NCI-H748 (cell line): ENCODE results near the gene TDRD7.
A peak's percentile ranks its signal among the peaks of the same experiment; 100 is the strongest.
"Not testable (repeated sequence)": the region's sequence is repeated elsewhere in the genome, so short reads cannot be mapped to it uniquely, and the experiment has no call there.

Source experiments
- DNase-seq: peaks from one replicate; lab custom pipeline; 2025; ENCODE audit not compliant: unreplicated experiment; lab: John Stamatoyannopoulos, UW

Gene TDRD7

DNA sequence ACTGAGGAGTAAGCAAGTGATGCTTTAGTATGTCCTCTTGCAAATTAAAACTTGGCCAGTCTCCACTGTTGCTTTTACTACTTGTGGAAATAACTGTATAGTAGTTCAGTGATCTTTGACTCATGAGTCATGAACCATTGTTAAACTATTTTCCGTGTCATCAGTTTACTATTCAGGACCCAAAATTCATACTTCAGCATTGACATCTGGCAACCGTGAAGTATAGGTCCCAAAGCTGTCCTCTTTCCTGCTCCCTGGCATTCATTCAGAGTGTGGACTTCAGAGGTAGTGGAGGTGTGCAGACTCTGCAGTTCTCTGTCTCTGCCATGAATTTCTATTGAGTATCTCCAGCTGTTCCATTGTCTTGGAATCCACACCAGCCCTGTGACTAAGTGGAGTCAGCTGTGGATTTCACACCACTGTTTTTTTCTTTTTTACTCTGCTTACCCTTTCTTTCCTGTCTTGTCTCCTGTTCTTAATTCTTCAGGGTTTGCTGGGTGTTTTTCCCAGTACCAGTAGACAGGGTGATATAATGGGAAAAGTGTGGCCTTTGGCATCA lies 7.5 kb downstream of the TDRD7 start:
- DNase-seq, result no peak

DNA sequence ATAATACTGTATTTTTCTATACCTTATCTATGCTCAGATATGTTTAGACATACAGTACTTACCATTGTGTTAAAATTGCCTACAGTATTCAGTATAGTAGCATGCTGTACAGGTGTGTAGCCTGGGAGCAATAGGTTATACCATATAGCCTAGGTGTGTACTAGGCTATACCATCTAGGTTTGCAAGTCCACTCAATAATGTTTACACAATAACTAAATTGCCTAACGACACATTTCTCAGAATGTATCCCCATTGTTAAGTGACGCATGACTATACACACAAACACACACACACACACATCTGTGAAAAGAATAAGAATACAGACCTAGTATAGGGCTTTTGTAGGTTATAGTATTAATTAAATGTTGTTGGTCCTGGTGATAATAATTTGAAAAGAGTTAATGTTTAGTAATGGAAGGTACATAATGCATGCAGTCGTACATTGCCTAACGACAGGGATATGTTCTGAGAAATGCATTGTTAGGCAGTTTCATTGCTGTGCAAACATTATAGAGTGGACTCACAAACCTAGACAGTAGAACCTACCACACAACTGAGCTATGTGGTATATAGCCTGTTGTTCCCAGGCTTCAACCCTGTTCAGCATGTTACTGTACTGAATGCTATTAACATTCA lies 13.6 kb downstream of the TDRD7 start:
- DNase-seq, result peak; percentile 90

DNA sequence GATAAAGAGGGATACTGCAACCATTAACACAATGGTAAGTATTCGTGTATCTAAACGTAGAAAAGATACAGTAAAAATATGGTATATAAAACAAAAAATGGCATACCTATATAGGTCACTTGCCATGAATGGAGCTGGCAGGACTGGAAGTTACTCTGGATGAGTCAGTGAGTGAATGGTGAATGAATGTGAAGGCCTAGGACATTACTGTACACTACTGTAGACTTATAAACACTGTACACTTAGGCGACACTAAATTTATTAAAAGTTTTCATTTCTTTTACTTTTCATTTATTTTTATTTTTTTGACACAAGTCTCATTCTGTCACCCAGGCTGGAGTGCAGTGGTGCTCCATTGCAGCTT lies 14.1 kb downstream of the TDRD7 start:
- DNase-seq, result no peak

DNA sequence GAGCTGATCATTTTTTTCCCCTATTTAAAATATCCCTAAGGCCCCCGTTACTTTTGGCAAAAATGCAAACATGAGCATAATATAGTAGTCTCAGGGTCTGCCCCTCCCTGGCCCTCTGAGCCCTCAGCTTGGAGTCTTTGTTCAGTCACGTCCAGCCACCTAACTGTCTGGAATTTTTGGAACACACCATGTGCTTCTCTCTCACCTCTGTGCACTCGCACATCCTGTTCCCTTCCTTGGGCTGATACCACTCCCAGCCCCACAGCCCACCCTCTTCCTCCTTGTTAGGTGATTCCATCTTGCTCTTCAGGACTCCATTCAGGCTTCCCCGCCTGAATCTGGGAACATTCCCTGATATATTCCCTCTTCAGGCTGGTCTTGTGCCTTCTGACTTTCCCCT lies 16.0 kb downstream of the TDRD7 start:
- DNase-seq, result no peak

DNA sequence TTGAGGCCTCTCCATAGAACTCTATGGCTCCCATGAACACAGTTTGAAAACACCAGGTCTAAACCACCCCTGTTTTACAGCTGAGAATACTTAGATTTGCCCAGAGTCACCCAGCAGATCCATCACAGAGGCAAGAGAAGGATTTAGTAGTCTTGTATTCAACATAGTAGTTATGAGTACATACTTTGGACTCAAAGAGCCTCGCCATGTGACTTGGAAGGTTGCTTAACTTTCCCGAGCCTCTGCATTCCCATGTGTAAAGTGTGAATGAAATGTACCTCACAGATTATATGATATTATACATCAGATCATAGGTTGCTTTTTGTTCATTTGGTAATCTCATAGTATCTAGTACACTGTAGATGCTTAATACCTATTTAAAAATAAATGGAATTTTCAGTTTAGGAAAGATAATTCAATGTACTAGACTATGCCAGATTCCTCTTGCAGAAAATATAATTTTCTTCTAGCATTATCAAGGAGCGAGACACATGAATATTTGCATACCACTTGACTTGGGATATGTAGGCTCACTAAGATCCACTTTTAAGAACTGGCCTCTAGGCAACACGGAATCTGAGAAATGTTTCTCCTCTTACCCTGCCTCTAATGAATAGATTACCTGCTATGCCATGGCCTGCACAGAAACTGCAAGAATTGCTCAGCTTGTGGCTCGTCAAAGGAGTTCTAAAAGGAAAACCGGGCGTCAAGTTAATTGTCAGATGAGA lies 18.6 kb downstream of the TDRD7 start:
- DNase-seq, result no peak

DNA sequence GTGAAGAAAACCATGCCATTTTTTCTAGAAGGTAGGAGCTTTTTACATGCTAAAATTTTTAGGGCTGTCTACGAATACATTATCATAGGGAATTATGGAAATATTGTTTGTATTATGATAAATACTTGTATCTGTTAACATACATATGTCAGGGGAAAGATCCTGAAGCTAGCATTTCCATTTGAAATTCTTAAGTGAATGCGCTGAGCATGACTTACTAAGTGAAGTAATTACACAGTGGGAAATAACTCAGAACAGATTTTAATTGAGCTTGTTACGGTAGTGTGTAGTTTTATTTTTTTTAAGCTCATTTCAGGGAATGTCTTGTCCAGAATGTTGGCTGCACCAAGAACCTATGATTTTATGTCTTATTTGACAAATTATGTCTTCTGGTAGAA lies 19.1 kb downstream of the TDRD7 start:
- DNase-seq, result no peak

DNA sequence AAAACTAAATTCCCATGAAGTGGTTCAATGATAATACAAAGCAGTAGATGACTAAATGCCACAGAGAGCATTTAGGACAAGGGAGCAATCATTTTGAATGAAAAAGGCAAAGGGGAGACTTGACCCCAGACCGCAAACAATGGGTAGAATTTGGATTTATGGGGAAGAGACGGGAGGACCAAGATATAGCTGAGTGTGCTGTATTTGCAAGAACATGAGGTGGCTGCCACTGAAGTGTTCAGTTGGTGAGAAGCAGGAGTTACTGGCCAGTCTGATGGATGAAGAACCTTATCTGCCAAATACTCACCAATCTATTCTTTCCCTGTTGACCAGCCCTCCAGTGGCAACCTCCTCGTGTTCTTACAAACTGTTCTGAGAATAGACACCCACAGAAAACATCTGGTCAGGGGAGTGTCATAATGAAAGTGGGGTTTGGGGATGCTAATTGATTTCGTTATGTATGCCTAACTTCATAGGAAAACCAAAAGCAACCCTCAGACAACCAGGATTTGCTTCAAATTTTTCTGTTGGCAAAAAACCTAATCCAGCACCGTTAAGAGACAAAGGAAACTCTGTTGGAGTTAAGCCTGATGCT lies 19.8 kb downstream of the TDRD7 start:
- no peak for DNase-seq

DNA sequence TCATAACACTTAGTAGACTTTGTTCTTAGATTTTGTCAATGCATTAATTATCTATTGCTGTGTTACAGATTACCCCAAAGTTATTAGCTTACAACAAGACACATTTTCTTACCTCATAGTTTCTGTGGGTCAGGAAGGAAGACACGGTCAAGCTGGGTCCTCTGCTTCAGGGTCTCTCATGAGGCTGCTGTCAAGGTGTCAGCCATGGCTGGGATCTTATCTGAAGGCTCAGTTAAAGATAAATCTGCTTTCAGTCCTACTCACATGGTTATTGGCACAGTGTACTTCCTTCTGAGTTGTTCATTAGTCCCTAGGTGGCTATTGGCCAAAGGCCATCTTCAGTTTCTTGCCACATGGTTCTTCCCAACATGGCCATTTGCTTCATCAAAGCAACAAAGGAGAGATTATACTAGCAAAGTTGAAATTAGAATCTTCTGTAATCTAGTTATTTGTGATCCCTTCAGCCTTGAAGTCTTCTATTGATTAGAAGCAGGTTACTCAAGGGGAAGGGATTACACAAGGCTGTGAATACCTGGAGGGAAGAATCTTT lies 25.2 kb downstream of the TDRD7 start:
- DNase-seq, result no peak

DNA sequence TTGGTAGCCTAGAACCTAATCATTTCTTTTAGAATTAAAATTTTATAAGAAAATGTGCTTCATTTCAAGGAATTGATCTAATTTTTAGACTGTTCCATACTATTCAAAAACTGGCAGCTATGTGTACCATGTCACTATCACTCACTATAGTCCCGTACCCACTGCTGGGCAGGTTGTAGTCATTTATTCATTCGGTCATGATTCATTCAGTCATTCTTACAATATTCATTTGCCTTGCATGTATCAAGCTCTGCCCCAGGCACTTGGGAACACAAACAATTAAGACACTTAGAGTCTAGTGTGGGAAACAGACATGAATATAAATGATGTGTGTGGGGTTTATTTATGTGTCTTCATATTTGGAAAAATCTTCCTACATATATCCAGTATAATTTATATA lies 26.4 kb downstream of the TDRD7 start:
- no peak for DNase-seq

DNA sequence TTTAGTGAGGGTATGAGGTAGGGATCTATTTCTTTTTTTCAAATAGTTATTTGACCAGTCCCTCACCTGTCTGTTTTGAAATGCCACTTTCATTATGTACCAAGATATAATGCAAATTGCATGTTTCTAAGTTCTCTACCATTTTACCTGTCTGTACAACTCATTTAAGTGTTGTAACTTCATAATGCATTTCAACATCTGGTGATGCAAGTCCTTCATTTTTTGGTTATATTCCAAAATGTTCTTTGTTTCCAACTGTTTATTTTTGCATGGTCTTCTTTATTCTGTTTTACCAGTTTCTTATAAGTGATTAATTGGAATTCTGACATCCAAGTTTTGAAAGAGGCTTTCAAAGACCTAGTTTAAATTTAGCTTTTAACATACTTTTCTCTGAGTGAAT lies 26.8 kb downstream of the TDRD7 start:
- no peak for DNase-seq

DNA sequence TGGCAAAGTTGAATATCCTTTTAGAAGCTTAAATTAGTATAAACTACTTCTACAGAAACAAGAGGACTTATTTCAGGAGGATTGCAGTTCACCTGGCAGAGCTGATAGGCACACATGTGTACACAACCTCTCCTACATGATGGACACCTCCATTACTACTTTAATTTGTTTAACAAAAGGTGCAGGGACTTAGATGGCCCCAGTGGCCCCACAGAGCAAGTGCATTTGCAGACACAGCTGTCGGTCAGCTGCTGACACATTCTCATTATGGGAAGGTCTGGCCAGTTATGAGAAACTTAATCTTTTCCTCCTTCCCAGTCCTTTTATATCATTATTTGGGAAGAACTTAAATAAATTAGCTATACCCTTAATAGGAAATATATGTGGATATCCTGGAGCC lies 28.3 kb downstream of the TDRD7 start:
- DNase-seq, result peak; percentile 42

DNA sequence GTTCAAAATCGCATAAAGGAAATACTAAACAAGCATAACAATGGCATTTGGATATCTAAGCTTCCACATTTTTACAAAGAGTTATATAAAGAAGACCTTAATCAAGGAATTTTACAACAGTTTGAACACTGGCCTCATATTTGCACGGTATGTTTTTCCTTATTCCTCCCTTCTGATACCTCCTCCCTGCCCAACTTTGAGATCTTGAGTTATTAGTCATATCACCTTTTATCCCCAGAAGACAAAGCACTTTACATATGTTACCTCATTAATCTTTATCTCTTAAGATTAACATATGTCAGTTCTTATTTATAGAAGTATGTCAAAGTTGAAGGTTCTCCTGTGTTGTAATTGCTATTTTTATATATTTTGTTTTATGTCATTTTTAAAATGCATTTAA lies 29.8 kb downstream of the TDRD7 start:
- DNase-seq, result no peak

DNA sequence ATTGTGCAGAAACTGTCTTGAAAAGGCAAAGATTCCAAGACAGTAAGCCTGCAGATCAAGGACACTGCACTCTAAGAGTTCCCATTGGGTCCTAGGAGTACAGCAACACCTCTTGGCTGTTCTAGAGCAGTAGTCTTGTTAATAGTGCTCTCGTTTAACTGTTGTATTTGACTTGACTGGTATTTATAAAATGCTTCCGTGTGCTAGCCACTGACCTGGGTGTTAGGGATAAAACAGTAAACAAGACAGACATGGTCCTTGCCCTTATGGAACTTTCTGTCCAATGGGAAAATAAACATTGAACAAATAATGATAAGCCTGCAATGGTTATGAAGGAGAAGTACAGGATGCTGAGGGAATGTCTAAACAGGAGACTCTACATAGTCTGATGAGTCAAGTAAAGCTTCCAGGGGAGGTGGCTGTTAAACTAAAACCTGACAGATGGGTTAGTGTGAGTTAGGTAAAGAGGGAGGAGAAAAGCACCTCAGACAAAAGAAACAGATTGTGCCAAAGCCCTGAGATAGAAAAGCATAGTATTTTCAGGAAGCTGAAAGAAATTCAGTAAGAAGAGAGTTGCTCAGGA lies 33.3 kb downstream of the TDRD7 start:
- DNase-seq, result no peak

DNA sequence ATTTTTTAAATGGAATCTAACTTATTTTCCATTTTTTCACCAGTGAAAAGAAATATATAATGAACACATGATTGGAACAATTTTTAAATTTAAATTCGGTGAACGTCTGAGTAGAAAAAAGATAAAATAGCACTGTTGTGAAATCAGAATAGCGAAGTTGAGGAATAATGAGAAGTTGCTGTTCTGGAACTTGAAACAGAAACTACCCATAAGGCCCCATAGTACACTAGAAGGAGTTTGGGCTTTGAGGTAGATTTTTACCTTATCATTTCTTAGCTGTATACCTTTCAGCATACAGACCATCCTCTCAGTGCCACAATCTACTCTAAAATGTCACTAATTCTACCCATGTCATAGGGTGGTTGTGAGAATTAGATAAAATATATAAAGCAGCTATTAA lies 35.1 kb downstream of the TDRD7 start:
- no peak for DNase-seq

DNA sequence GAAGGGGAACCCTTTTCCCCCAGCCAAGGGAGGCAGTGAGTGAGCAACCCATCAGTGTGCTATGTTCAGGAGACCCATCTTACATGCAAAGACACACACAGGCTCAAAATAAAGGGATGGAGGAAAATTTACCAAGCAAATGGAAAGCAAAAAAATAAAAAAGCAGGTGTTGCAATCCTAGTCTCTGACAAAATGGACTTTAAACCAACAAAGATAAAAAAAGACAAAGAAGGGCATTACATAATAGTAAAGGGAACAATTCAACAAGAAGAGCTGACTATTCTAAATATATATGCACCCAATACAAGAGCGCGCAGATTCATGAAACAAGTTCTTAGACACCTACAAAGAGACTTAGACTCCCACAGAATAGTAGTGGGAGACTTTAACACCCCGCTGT lies 41.7 kb downstream of the TDRD7 start:
- not testable (repeated sequence) for DNase-seq

DNA sequence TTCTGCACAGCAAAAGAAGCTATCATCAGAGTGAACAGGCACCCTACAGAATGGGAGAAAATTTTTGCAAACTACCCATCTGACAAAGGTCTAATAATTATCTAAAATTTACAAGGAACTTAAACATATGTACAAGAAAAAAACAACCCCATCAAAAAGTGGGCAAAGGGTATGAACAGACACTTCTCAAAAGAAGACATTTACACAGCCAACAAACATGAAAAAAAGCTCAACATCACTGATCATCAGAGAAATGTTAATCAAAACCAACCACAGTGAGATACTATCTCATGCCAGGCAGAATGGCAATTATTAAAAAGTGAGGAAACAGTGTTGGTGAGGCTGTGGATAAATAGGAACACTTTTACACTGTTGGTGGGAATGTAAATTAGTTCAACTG lies 44.9 kb downstream of the TDRD7 start:
- DNase-seq, result not testable (repeated sequence)

DNA sequence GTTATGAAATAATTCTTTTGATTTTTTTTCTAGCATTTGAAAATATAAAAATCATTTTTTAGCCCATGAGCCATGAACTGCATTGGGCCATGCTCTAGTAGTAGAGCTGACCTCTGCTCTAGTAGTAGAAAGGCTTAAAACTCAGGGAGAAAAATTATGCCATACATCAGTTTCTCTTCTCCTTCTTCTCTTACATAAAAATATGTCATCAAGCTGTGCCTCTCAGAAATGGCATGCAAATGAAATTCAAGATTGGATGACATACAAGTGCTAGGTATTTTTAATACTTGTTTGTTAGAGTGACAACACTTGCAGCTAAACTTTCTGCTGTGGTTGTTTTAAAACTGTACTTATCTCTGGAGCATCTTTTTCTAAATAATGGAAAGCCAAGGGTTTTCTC lies 47.4 kb downstream of the TDRD7 start:
- no peak for DNase-seq

DNA sequence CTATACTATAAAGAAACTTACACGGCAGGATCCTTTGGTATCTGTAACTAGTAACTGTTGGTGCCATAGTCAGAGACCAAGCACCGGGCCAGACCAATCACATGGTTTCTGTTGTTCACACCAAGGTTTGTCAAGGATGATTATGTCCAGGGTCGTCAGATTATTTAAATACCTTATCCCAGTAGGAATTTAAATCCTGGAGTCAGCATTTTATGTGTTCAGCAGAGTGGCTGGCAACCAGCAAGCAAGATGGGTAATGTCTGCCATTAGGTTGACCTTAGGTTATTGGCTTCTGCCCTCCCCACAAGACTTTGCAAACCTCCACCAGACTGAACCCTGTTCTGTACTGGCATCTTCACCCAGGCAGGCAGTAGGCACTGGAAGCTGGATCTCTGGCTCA lies 50.3 kb downstream of the TDRD7 start:
- DNase-seq, result no peak

DNA sequence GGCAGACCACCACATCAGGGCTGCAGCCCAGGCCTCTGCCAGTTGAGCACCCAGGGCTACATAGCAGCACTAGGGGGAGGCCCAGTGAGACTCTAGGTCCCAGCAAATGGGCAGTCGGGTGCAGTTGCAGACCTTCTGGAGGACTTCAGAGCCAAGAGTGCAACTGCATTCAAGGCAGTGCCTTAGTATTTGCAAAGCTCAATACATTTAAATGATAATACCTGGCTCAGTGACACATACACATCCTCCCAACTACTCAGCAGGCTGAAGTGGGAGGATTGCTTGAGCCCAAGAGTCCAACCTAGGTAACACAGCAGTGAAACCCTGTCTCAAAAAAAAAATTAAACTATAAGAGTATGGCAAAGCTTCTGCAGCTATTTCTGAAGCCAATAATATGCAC lies 51.0 kb downstream of the TDRD7 start:
- DNase-seq, result no peak

DNA sequence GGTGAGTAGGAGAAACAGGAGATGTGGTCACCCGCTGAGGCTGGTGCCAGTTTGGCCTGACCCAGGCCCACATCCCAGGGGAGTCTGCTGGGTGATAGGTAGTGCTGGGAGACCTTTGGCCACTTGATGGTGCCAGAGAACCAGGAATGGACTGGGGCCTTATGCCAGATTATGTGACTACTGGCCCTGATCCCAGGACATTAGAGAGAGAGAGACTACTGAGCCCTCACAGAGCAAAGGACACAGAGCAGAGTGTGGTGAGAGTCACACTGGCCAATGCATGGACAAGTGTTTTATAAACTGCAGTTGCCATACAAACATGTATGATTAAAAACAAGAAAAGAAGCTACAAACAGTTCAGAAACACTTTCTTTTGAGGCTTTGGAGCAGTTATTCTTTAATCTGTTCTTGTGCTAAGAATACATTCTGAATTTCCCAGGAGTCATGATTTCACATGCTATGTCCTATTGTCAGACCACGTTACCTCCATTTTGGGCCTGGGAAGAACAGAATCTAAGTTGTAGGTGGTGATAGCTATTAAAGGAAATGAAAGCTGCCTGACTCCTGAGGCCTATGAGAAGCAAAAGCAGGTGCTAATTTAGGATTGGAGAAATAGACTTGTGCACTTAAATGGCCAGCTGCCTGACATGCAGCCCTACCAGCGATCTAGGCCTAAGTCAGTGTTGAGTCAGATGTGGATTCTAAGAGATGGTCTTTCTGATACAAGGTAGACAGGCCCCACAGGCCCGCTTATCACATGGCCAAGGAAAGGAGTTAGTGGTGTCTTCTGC lies 57.0 kb downstream of the TDRD7 start:
- peak; percentile 49 for DNase-seq

DNA sequence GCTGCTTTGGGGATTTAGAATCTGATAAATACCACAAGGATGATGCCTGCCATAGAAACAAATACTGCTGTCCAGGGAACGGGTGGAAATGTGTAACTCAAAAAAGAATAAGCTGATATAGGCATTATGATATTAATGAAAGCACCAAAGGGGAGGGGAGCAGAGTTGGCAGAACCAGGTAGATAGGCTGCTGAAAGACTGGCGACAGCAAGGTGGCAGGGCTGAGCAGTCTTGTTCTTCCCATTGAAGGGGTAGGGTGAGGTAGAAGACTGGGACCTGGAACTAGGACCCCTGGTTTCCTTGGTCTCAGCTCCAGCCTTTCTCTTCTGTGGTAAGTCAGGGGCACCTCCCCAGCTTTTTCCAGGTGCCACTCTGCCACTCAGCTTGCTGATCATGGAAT lies 58.2 kb downstream of the TDRD7 start:
- DNase-seq, result peak; percentile 13
